ENCODE measurements around the gene RAB38. TPM values are rescaled to one million over a fixed set of nuclear protein-coding genes. Genes with fewer than 3 reads are reported as not detected.

RAB38 gene
- total RNA-seq, 4 donors from 2014 or later = 0.75 to 2.1 (median 0.80) TPM

- no peaks in the 10 kb centered on the region for H3K4me1 ChIP-seq
- H3K36me3 ChIP-seq = no peaks in the 10 kb centered on the region
- H3K27me3 ChIP-seq = no peaks in the 10 kb centered on the region
- no peak overlapping the region for H3K4me3 ChIP-seq
- TF ChIP-seq EP300 (IDR thresholded peaks at IDR 0.05) = no peak
- no peaks in the 10 kb centered on the region for H3K9me3 ChIP-seq
- no peak overlapping the region for H3K27ac ChIP-seq (replicated peaks in 1 of 4)
- no peak for DNase-seq (ENCODE audit: extremely low spot score)
- intact Hi-C loops (cut with DNase I) = no loop called here
- WGBS = 87% methylated on average over 6 of the region's 6 CpGs
These were observed 59.2 kb downstream of the RAB38 start for GRCh38 chr11:88115828-88116755.

- no peak overlapping the region for H3K4me3 ChIP-seq
- H3K36me3 ChIP-seq = no peaks in the 10 kb centered on the region
- 60% methylated on average over 1 of the region's 1 CpG for WGBS
- no peaks in the 10 kb centered on the region for H3K27me3 ChIP-seq
- no peak overlapping the region for H3K27ac ChIP-seq (replicated peaks in 1 of 4)
- TF ChIP-seq POLR2AphosphoS5 (IDR thresholded peaks at IDR 0.05) = no peak
- no peak for TF ChIP-seq CTCF (IDR thresholded peaks at IDR 0.05)
- no peaks in the 10 kb centered on the region for H3K9me3 ChIP-seq
- intact Hi-C loops (cut with DNase I) = no loop called here
- no peaks in the 10 kb centered on the region for H3K4me1 ChIP-seq
- DNase-seq (ENCODE audit: extremely low spot score) = no peak
These were observed 60.7 kb downstream of the RAB38 start for GRCh38 chr11:88114486-88115045.

GRCh38 chr11:88106666-88107065, 68.6 kb downstream of the RAB38 start:
- Histone ChIP-seq H3K27ac (replicated peaks in 1 of 4) (no peak overlapping the region), H3K9me3 (no peaks in the 10 kb centered on the region), H3K4me3 (no peak overlapping the region), H3K36me3 (no peaks in the 10 kb centered on the region), H3K27me3 (no peaks in the 10 kb centered on the region), H3K4me1 (no peaks in the 10 kb centered on the region)
- 82% methylated on average over 5 of the region's 5 CpGs for WGBS
- TF ChIP-seq EP300 (IDR thresholded peaks at IDR 0.05) (no peak), POLR2AphosphoS5 (IDR thresholded peaks at IDR 0.05) (no peak), CTCF (IDR thresholded peaks at IDR 0.05) (no peak), POLR2A (IDR thresholded peaks at IDR 0.05; ENCODE audit: low read depth) (no peak)
- DNase-seq (ENCODE audit: extremely low spot score) = no peak
- intact Hi-C loops (cut with DNase I) = no loop called here

- Histone ChIP-seq H3K4me1 (no peaks in the 10 kb centered on the region), H3K9me3 (no peaks in the 10 kb centered on the region), H3K36me3 (no peaks in the 10 kb centered on the region), H3K4me3 (no peak overlapping the region), H3K27ac (replicated peaks in 1 of 4) (no peak overlapping the region), H3K27me3 (no peaks in the 10 kb centered on the region)
- 71% methylated on average over 2 of the region's 2 CpGs for WGBS
- TF ChIP-seq EP300 (IDR thresholded peaks at IDR 0.05) = no peak
- TF ChIP-seq POLR2A (IDR thresholded peaks at IDR 0.05; ENCODE audit: low read depth) = no peak
- TF ChIP-seq CTCF (IDR thresholded peaks at IDR 0.05) = no peak
- no peak for TF ChIP-seq POLR2AphosphoS5 (IDR thresholded peaks at IDR 0.05)
- intact Hi-C loops (cut with DNase I) = no loop called here
- DNase-seq (ENCODE audit: extremely low spot score) = no peak
These were observed 69.3 kb downstream of the RAB38 start for GRCh38 chr11:88105951-88106350.

GRCh38 chr11:88105526-88105925, 69.7 kb downstream of the RAB38 start:
- Histone ChIP-seq H3K9me3 (no peaks in the 10 kb centered on the region), H3K4me3 (no peak overlapping the region), H3K36me3 (no peaks in the 10 kb centered on the region), H3K27me3 (no peaks in the 10 kb centered on the region), H3K27ac (replicated peaks in 1 of 4) (no peak overlapping the region), H3K4me1 (no peaks in the 10 kb centered on the region)
- intact Hi-C loops (cut with DNase I) = no loop called here
- 28% methylated on average over 1 of the region's 1 CpG for WGBS
- TF ChIP-seq CTCF (IDR thresholded peaks at IDR 0.05) = no peak
- TF ChIP-seq POLR2A (IDR thresholded peaks at IDR 0.05; ENCODE audit: low read depth) = no peak
- TF ChIP-seq EP300 (IDR thresholded peaks at IDR 0.05) = no peak
- no peak for TF ChIP-seq POLR2AphosphoS5 (IDR thresholded peaks at IDR 0.05)
- no peak for DNase-seq (ENCODE audit: extremely low spot score)

Measured in esophagus muscularis mucosa (tissue), 4 donors.